IPS DF 4.7 (cell line): ENCODE measurements around the gene TFAP2C.

ENCODE experiments used
- DNase-seq: peaks from one replicate; pipeline ENCODE4 v3.0.0-alpha.2; 2013; ENCODE audit warnings: low spot score; ENCODE audit errors: extremely low read depth

TFAP2C gene

DNA sequence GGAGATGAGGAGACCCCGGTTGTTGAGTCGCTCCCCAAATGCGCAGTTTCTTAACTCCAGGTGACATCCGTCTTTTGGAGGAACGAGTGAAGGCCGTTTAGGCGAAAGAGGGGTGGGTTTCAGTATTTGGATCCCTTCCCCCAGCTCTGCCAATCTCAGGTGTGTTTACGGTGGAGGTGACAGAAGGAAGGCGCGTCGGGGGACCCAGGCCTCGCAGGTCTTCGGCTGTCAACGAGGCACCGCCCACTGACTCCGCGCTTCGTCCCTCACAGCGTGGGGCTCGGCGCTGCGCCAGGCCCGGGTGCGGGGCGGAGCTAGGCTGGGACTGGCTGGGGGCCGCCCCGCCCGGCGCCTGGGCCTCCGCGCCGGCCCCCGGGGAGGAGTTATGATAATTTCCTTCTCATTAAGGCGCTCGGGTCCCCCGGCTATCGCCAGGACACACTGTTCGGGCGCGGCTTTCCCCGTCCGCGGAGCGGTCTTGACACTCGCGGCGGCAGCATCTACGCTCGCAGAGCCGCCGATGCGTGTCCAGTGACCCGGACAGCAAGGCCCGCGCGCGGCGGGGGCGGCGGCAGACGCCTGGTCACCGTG is at the start of gene TFAP2C:
Gene TFAP2C, plus strand, starts transcription at position 434 of the 591 bp plus-strand sequence. CDS start 239 bp downstream, outside the sequence.
- no peak for DNase-seq

DNA sequence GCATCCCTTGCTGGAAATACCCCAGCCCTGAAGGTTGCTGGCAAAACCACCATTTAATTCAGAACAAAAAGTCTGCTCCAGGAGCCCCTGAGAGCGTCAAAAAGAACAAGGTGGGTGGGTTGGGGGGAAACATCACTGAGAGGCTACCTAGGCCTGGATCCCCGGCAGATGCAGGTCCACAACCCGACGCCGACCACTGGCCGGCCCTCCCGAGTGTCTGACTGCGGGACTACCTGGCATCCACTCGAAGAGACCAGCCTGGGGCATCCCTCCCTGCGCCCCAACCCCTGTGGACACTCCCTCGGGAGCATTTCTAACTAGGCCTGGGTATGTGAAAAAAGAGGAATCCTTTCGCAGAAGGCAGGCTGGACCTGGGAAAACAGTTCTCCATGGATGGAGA is 48.9 kb upstream of the TFAP2C start:
- DNase-seq: no peak

DNA sequence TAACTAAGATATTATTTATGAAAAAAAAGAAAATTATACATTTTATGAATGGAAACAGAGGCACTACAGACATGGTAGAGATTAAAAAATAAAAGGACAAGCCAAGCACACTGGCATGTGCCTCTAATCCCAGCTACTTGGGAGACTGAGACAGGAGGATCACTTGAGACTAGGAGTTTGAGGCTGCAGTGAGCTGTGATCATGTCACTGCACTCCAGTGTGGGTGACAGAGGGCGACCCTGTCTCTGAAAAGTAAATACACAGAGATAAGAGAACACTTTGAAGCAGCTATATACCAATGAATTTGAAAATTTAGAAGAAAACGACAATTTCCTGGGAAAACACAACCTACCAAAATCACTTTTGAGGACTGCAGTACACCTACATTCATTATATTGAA is 47.4 kb upstream of the TFAP2C start:
- no peak for DNase-seq

DNA sequence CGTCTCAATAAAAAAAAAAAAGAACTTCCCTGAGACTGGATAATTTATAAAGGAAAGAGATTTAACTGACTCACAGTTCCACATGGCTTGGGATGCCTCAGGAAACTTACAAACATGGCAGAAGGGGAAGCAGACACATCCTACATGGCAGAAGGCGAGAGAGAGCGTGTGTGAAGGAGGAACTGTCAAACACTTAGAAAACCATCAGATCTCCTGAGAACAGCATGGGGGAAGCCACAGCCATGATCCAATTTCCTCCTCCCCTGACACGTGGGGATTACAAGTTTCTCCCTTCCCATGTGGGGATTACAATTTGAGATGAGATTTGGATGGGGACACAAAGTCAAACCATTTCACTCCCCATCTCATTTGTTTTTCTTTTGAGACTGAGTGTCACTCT is 46.6 kb upstream of the TFAP2C start:
- no peak for DNase-seq

DNA sequence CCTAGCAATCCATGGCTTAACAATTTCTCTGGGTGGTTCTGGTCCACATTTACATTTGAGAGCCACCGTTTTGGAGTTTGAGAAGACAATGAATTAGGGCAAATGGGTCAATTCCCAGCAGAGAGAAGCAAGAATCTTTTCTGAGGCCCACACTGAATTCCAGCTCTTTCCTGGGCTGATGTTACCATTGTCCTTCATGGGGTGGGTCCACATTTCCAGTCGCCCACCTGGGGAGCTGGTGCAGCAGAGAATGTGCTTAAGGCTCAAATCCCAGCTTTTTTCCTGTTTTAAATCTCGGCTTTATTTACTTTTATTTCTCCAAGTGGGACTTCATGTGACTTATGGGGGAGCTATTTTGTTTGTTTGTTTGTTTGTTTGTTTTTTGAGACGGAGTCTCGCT is 44.2 kb upstream of the TFAP2C start:
- DNase-seq: no peak

DNA sequence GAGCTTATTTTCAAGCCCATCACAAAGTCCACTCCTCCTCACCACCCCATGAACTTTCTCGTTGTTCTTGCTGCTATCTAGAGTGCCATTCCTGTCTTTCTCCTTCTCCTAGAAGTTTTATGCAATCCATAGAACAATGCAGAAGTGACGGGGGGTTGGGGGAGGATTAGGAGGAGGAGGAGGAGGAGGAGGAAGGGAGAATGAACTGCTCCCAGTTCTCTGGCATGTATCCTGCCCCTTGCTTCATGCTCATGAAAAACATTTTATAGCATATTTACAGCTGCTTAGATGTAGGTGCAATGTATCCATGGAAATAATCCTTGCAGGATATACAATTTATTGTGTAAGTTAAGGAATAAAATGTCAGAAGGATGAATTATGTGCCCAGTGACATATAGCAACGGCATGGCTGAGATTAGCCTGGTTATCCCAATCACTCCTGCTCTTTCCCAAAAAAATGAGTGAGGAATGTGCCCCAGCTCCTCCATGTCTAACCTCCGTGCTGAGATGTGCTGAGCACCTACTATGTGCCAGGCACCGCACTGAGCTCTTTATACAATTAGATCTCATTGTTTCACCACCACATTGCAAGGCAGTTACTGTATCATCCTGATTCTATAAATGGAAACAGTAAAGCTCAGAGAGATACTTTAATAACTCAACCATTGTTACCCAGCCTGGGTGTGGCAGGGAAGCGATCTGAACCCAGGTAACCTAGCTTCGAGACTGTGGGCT is 41.6 kb upstream of the TFAP2C start:
- DNase-seq: no peak

DNA sequence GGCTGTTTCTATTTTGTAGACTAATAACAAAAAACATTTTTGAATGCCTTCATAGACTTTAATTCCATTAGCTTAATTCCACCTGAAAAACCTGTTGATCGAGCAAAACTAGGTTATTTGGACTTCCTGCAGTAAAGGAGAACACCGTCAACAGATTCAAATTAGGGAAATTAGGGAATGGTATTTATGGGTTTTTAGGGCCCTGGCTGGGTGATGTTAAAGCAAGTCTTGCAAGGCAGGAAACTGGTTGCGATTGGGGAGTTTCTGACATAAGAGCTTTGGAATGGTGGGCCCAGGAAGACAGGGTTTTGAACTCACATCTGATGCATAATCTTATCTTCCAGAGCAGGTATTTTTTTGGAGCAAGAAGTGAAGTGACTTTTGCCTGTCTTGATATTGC is 40.1 kb upstream of the TFAP2C start:
- no peak for DNase-seq

DNA sequence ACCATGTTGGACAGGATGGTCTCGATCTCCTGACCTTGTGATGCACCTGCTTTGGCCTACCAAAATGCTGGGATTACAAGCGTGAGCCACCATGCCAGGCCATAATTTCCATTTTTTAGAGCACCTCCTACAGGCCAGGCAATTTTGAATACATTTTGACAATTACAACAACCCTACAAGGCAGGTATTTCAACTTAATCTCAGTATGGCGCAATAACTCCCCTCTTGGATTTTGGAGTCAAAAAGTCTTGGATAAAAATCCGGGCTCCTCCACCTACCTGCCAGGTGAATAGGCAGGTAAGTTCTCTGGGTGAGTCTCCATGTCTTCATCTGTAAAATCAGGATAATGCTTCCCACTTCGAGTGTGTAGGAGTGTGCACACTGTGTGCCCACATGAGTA is 39.5 kb upstream of the TFAP2C start:
- no peak for DNase-seq

DNA sequence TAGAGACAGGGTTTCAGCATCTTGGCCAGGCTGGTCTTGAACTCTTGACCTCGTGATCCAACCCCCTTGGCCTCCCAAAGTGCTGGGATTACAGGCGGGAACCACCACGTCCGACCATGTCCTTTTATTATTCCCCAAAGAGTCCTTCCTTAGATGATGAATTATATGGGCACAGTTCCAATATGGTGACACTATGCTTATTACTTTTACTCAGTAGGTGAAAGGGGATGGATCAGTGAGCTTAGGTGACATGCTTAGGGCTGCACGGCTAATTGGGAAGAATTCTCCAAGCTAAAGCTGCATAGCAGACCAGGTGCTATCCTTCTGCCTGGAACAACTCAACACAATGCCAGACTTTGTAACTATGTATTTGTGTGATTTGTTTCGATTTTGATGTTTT is 38.2 kb upstream of the TFAP2C start:
- no peak for DNase-seq

DNA sequence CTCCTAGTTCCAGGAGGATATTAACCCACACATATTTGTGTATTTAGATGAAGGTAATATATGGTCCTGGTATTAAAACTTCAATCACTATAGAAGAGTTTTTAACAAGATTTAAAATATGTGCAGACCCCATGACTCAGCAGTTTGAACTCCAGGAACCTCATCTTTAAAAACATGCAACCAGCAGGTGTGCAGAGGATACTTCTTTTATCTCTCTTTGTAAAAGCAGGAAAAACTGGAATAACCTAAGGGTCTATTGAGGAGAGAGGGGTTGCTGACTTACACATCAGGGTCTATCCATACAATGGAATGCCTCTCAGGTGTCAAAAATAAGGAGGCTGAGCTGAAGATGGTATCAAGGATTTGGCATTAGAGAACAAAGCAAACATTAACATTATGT is 36.9 kb upstream of the TFAP2C start:
- no peak for DNase-seq

DNA sequence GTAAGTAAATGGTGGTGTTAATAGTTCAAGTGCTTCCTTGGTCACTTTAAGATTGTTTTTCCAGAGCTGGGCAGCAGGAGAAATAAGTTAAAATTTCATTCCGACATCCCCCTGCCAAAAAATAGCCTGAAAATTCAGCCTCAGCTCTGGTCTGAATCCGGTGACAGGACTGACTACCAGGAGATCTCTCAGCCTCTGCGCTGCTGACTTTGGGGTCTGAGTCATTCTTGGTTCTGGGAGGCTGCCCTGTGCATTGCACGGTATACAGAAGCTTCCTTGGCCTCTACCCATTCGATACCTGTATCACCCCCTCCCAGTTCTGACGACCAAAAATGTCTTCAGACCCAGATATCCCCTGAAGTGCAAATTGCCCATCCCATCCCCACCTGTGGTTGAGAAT is 36.3 kb upstream of the TFAP2C start:
- no peak for DNase-seq

DNA sequence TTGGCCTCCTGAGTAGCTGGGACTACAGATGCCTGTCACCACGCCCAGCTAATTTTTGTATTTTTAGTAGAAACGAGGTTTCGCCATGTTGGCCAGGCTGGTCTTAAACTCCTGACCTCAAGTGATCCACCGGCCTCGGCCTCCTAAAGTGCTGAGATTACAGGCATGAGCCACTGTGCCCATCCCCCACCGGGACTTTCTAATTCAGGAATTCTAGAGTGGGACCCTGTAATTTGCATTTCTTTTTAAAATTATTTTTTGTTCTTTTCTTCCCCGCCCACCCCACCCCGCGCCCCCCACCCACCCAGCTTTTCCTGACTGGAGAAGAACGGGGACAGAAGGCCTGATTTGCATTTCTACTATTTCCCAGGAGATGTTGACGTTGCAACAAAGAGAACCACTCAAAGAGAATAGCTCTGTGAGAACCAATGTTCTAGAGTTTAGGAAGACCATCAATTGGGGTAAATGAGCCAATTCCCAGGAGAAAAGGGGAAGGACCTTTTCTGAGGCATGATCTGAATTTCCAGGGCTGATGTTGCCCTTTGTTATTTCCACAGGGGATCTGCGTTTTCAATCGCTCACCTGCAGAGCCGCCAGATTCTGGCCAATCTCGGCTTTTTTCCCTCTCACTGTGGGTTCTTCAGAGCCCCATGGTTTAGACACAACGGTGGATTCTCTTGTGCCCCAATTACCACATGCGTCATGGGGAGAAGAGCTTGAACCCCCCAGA is 33.2 kb upstream of the TFAP2C start:
- peak; percentile 51 for DNase-seq

DNA sequence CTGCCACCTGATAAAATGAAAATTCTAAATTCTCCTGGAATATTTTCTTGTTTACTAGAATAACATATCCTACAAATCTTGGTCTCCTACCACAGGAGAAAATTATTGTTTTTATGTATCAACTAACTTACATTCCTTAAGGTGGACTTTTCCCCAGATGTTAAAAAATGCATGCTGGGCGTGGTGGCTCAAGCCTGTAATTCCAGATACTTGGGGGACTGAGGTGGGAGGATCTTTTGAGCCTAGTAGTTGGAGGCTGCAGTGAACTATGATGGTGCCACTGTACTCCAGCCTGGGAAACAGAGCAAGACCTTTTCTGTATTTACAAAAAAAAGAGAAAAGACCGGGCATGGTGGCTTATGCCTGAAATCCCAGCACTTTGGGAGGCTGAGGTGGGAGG is 27.9 kb upstream of the TFAP2C start:
- DNase-seq: no peak

DNA sequence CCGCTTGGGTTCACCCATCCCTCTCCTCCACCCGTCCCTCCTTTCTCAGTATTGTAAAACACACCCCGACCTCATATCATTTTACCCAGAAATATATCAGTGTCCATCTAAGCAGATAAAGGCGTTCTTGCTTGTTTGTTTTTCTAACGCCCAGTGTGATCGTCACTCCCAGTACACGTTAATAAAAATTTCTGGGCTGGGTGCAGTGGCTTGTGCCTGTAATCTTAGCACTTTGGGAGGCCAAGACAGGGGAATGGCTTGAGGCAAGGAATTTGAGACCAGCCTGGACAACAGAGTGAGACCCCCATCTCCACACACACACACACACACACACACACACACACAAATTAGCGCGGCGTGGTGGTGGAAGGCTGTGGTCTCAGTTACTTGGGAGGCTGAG is 24.4 kb upstream of the TFAP2C start:
- DNase-seq: no peak

DNA sequence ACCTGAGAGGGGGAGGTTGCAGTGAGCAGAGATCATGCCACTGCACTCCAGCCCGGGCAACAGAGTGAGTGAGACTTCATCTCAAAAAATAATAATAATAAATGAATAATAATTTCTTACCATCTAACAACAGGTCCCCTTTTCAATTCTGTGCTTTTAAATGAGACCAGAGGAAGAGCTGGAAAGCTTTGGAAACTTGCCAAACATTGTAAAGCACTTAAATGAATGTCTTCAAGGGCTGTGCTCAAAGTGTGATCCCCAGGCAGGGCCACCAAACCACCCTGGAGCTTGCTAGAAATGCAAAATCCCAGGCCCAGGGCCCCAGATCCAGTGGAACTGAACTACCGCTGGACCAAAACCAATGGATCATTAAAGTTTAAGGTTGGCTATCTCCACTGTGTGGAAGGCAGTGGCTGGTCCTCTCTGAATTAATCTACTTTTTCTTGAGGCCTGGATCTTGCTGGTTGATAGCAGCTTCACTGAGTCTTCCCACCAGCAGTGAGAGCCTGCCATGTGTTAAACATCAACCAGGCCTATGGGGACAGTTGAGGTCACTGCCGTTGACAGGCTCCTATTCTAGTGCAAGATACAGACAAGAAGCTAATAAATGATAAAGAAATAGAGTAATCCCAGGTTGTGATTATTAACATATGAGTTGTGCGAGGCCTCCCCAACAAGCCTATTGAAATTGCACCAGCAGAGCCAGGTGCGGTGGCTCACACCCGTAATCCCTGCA is 23.7 kb upstream of the TFAP2C start:
- DNase-seq: no peak

DNA sequence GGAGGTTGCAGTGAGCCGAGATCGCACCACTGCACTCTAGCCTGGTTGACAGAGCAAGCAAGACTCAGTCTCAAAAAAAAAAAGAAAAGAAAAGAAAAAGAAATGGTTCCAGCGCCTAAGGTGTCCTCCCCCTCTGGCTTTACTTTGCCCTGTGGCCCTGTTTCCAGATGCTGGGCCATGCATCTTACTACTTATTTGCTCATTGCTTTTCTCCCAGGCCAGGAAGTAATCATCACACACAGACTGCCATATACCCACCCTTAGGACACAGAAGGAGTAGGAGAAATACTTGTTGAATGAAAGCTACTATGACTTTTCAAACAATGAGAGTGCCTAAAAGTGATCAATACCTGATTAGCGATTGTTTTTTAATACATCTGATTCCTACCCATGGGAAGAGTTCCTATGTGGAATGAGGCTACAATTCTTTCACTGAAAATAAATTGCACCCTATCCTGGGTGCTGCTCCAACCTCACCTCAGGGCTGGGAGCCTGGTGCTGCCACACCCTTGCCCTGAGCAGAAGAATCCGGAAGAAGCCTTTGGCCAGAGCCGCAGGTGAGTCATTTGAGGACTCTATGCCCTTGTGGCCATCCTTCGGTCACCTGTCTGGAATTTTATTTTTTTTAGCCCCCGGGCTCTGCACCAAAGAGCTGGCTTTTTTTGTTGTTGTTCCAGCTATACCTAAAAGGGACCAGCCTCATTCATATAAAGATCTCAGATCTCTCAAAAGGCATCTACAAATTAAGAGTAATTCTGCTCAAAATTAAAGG is 22.7 kb upstream of the TFAP2C start:
- no peak for DNase-seq

DNA sequence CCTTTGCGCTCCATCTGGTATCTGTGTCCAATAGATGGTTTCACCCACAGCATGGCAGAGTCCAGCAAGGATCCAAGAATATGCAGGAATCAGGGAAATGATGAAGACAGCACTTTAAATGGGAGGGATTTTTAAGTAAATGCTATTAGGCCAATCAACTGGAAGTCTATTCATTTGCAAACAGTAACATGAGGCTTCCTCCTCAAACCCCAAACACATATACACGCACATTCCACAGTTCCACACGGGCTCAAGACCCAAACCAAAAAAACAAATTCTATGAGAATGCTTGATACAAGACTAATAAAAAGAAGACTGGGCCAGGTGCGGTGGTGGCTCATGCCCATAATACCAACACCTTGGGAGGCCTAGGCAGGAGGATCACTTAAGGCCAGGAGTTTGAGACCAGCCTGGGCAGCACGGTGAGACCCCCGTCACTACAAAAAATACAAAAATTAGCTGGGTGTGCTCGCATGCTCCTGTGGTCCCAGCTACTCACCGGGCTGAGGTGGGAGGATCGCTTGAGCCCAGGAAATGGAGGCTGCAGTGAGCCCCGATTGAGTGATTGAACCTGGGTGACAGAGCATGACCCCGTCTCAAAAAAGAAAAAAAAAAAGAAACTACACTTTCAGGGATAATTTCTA is 21.9 kb upstream of the TFAP2C start:
- DNase-seq: no peak

DNA sequence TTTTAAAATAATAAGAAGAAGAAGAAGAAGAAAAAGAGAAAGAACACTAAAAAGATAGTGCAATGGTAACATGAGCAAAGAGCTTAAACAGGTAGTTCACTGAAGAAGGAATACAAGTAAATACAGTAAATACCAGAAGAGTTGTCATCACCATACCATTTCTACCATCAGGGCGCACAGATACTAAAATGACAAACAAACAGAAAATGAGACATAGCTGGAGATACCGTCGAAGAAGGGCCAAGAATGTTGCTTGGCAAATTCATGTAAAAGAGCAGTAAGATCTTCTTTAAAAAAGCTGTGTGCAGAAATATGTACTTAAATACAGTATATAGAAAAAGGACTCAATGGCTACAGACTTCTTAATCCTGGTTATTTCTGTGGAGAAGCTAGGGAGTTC is 20.7 kb upstream of the TFAP2C start:
- DNase-seq: no peak

DNA sequence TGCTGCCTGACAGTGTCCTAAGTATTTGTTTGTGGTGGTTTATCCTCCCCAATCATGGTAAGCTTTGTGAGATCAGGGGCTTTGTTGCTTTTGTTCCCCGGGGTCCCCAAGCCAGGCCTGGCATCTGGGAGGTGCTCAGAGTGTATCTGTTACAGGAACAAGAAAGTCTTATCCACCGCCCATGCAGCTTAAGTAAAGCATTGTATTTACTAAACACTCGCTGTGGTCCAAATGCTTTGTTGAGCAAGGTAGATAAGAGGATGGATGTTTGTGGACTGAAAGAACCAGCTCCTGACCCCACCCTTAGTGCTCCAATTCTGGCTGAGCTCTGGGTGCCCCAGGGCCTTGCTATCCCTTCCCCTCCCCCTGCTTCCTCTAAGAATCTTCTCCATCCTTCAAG is 19.8 kb upstream of the TFAP2C start:
- no peak for DNase-seq

DNA sequence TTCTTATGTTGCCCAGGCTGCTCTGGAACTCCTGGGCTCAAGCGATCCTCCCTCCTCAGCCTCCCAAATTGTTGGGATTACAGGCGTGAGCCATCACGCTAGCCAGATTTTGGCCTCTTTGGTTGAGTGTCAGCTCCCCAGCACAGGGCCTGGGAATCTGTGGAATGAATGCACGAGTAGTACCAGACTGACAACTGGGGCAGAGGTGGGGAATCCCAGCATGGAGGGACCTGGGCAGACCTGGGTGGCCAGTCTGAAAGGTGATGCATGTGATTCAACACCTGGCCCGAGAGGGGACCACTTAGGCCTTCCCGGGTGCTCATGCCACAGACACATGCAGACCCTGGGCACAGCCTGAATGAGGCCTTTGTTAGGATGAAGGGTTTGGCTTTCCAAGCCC is 19.0 kb upstream of the TFAP2C start:
- no peak for DNase-seq

DNA sequence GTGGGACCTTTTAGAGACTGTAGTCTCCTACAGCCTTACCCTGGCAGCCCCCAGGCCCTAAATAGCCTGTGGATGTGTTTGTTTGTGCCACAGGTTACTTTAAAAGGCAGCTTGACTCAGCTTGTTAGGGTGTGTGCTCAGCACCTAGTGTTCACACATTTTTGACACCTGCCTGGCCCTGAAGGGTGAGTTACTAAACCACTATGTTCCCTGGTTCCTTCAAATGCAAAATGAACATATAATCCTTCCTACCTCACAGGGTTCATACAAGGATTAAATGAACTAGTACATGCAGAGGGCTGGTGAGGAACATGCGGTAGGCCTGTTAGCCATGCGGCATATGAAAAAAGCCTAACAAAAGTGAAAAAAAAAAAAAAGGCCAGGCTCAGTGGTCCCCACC is 14.9 kb upstream of the TFAP2C start:
- DNase-seq: no peak
